Stimulated activated CD8-positive, alpha-beta memory T cell treated with anti-CD3 and anti-CD28 coated beads, Interleukin-12 subunit alpha, Interleukin-12 subunit beta, amount 100 ng/mL, for 4 hours (primary cell): ENCODE measurements around the gene SYNPO2.

Source experiments
- DNase-seq: peaks from one replicate; pipeline ENCODE4 v3.0.0-alpha.2; 2020; ENCODE audit warnings: low read depth

Gene SYNPO2

GRCh38 chr4:118879409-118879808, 9.2 kb upstream of the SYNPO2 start:
- DNase-seq: no peak

GRCh38 chr4:118881512-118882146, 7.0 kb upstream of the SYNPO2 start:
- no peak for DNase-seq

DNA sequence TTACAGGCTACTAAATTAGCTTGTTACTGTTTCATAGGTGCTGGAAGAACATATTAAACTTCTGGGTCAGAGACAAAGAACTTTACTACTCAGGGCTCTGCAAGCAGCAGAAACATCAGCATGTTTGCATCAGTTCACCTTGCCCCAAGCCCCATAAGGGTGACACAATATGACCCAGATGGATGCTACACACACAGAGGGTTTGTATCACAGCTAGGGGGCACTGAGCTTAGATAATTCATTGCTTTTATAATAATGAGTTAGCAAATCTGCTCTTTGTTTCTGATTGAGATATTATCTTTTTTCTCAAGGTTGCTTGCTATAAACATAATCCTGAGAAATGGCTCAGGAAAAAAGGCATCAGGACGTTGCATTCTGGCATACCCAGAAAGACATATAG, 4.8 kb upstream of the SYNPO2 start:
- DNase-seq: no peak

DNA sequence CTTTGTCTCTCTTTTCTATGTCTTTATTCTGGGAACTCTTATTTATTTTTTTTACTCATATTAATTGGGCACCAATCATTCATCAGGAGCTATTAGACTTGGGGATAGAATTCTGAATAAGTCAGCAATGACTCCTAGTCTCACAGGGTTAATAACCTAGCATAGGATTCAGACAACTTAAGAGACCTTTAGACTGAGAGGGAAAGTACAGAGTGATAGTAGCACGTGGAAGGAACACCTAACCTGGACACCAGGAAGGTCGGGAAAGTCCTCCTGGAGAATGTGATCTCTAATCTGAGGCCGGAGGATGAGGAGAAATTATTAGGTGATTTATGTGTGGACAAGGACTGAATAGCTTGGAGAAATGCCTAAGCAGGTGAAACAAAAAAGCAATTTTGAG, 3.9 kb upstream of the SYNPO2 start:
- DNase-seq: no peak

- no peak for DNase-seq
Observed at GRCh38 chr4:118889312-118889691, 648 bp downstream of the SYNPO2 start.

DNA sequence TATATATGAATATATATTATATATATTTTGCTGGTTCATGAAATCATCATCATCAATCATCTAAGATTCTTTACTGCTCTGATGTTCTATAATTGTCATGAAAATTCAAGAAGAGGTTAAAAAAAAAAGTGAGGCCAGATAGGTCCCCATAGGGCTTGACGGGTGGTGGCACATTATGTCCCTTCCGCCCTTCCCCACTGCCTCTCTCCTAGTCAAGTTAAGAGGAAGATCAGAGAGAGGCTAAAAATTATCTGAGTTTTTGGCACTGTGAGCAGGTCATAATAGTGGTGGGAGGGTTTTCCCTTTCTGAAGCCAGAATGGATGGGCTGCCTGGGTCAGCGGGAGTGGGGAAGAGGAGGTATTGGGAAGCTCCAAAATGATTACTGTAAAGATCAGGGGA, 5.4 kb downstream of the SYNPO2 start:
- no peak for DNase-seq

DNA sequence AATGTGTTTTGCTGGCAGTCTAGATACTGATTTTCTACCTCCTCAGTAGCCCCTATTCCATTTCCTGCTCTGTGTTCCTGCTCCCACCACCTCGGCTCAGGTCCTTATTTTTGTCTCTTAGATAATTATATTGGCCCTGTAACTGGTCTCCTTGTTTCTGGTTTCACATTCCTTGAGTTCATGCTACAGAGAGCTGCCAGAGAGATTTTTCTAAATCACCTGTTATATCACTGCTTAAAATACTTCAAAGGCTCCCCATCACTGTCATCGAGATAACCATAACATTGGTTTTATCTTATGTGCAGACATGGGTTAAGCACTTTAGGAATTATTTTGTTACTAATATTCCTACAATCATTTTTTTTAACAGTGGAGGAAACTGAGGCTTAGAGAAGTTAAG, 9.6 kb downstream of the SYNPO2 start:
- no peak for DNase-seq

DNA sequence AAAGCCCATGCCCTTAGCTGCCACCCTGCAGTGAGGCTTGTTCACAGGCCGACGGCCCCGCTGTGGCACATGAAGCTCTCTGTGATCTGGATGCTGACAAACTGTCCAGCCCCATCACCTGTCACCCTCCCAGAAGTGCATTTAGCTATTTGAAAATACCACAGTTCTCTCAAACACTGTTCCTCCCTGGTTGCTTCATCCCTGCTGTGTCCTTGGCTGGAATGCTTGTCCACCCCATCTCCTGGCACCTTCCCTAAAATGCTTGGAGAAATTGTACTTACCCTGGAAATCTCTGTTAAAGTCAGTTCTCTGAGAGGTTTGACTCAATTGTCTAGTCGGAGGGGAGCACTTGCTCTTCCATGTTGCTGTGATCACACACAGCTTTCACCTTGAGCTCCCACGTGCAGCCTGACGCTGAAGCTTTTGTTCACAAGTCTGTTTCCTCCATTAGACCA, 10.1 kb downstream of the SYNPO2 start:
- DNase-seq: no peak

GRCh38 chr4:118904418-118904817, 15.8 kb downstream of the SYNPO2 start:
- no peak for DNase-seq

DNA sequence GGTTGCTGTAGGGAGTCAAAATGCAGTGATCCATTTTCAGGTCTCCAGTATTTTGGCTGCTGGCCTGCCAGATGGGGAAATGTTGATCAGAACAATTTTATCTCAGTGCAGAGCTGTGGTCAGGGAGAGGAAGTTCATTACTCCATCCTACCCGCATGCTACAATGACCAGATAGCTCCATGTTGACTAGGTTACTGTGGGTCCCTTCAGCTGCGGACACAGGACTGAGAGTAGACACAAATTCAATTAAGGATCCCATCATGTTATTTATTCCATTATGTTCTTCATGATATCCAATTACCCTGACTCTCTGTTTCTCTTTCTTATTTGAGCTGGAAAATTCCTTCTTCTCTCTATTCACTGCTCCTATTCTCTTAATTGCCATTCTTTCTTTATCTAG, 16.3 kb downstream of the SYNPO2 start:
- no peak for DNase-seq

DNA sequence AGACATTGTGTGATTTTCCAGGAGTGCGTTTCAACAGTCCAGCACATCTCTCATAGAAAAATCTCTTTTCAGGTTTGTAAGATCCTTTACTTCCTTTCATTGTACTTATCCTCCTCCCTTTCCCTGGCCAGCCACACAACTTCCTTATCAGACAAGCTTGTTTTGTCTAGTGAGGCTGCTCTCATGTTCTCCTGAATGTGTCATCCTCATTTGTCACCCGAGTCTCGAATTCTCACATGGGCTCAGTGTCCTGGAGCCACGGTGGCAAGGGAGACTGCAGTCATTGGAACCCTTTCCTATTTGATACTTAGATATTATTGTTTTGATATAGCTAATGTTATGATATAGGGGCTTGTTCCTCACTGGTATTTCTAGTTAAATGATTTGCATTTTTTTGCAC, 16.9 kb downstream of the SYNPO2 start:
- no peak for DNase-seq

DNA sequence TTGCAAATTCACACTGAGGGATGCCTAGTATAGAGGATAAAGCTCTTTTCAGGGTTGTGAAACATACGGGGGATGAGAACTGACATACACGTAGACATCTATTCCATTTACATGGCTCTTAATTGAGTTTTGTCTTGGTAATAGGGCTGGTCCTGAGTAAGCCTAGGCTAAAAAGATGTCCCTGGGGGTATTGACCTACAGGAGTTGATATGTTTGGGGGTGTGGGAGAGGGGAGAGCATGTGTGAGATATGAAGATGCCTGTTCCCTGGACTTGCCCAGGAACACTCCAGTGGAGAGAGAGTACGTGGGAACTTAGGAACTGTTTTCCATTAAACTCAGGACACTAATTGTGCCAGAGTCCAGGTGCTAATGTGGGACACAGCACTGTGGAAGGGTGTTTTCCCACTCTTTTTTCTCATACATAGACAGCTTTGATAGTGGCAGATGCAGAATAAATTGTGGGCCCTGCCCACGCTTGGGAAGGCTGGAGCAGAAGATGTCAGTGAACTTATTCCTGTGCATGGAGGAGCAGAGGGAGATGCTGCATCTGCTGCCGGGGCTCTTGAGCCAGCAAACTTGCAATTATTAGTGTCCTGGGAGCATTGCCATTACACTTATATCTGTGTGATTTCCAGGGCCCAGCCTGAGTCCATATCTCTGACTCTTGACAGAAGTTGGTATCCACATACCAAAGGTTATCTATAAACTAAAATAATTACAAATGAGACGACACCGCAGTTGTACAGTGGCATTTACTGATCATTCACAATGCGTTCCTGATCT, 20.7 kb downstream of the SYNPO2 start:
- no peak for DNase-seq

DNA sequence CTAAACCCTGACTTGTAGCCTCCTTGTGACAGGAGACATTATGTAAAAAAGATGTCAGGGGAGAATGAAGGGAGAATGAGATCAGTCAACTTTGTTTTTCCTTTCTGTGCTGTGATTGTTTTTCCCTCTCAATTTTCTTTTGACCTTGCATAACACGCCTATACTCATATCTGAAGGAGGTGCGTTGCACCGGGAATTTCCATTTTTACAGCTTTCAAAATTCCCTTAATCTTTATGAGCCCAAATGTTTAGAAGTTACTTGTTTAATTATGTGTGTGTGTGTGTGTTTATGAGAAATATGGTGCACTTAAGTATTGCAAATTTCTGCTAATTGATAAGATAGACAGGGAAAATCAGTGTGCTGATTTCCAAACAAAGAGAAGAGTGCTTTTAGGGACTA, 21.6 kb downstream of the SYNPO2 start:
- no peak for DNase-seq

DNA sequence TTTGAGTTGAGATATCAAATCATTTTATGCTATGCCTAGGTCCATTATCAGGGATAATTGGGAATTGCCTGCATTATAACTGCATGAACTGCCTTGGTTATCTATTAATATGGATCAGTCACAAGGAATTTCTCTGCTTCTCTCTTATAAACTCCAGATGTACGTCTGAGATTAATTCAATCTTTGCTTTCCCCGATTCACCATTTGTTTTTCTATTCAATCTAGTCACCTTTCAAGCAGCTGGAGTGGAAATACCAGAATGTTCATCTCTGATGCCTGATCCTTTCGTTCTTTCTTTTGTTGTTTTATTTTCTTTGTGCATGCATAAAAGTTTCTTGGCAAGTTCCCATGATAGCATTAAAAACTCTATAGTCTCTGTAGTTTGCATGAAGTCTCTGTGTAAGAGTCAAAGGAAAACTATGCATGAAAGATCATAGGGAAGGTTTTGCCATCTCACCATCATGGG, 22.6 kb downstream of the SYNPO2 start:
- no peak for DNase-seq

DNA sequence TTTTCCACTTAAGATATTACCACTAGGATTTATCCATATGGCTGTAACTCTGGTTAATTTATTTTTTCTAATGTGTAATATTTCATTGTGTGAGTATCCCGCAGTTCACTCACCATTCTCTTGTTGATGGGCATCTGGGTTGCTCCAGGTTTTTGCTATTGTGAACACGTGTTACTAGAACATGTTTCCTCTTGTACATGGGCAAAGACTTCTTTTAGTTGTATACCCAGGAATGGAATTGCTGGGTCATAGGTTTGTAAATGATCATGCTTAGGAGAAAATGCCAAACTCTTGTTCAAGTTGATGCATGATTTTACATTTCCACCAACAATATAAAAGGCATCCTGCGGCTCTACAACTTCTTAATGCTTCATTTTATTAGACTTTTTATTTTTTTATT, 26.8 kb downstream of the SYNPO2 start:
- DNase-seq: no peak

- no peak for DNase-seq
Observed at GRCh38 chr4:118916691-118917289, 28.1 kb downstream of the SYNPO2 start.

DNA sequence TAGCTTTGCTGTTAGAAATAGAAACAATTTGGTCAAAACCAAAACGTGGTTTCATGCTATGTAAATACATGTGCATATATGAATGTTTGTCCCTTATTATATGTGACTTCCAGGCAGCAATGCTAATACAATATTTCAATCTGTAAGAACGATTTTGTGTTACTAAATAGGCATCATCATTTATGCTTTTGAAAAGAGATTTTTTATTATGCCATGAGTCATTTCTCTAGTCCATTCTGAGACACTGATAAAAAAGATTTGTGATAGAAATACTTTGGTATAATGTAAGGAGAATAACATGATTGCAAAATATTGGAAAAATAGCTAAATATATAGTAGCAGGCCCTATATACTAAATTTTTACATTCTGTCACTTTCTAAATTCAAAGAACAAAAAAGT, 28.9 kb downstream of the SYNPO2 start:
- no peak for DNase-seq

GRCh38 chr4:118918388-118918787, 29.7 kb downstream of the SYNPO2 start:
- no peak for DNase-seq

DNA sequence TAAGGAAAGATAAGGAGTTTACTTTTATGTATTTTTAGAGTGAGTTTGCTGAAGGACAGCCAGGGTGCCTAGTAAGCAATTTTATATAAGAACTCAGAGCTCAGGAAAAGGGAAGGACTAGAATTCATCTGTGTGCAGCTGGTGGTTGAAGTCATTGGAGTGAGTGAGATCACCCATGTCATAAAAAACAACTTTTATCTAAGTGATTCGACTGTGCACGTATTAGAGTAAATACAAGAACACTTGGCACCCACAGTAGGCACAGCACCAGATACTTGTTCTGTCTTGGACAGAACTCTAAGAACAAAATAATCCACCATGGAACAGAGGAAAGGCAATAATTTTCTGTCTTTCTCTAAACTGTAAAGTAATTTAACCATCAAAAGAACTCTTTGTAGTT, 31.6 kb downstream of the SYNPO2 start:
- DNase-seq: no peak

GRCh38 chr4:118921786-118922185, 33.1 kb downstream of the SYNPO2 start:
- DNase-seq: no peak

- no peak for DNase-seq
Observed at GRCh38 chr4:118923891-118924290, 35.2 kb downstream of the SYNPO2 start.

GRCh38 chr4:118927974-118928373, 39.3 kb downstream of the SYNPO2 start:
- no peak for DNase-seq

- DNase-seq: no peak
Observed at GRCh38 chr4:118930255-118930654, 41.6 kb downstream of the SYNPO2 start.
